A549 (cell line): ENCODE data around the gene TMTC2. TPM values are rescaled to one million over a fixed set of nuclear protein-coding genes. Genes with fewer than 3 reads are reported as not detected.

Experiments used
- ATAC-seq, 2 experiments: fragments of 200-7000 bp in 1 of 2; fragments of >200 bp in 1 of 2; cut with Nextera tagmentation in 1 of 2; cut with Tn5 transposase in 1 of 2; 3 replicates each; pipeline versions ENCODE4 v1.8.0 to v1.9.1; 2018 to 2020; ENCODE audit warnings: mild to moderate bottlenecking in 1 of 2, moderate library complexity in 1 of 2
- CTCF ChIA-PET: fragments of 300-600 bp; sonication (Branson Sonifier 250); formaldehyde crosslinking; extraction: SDS; loops from one replicate; lab custom pipeline; 2021; ENCODE audit warnings: antibody characterized with exemption, inconsistent platforms; lab: Yijun Ruan, JAX
- POLR2A ChIA-PET: fragments of 350-600 bp; formaldehyde crosslinking; extraction: SDS; loops from one replicate; lab custom pipeline; 2021; ENCODE audit warnings: antibody characterized with exemption, inconsistent platforms; lab: Yijun Ruan, JAX
- DNase-seq, 2 experiments: peaks; one replicate each; pipeline versions ENCODE4 v3.0.0 to v3.0.0-alpha.2; 2011 to 2016; ENCODE audit warnings: low read depth in 1 of 2, low spot score in 1 of 2
- FAIRE-seq: peaks from 2 replicates; lab custom pipeline; 2011; peaks lifted over from hg19 to GRCh38; lab: Jason Lieb, UNC
- H3K27ac ChIP-seq, 2 experiments: fragments of >200 bp; sonication (Bioruptor Twin); formaldehyde crosslinking; 3 replicates each; pipeline ENCODE4 v1.5.1; 2016 to 2017
- H3K4me1 ChIP-seq: fragments of >200 bp; sonication (Bioruptor Twin); formaldehyde crosslinking; 3 replicates; pipeline ENCODE4 v1.6.1; 2016
- H3K4me2 ChIP-seq: fragments of >200 bp; sonication (Bioruptor Twin); formaldehyde crosslinking; 3 replicates; pipeline ENCODE4 v1.6.1; 2016
- H3K4me3 ChIP-seq: fragments of >200 bp; sonication (Bioruptor Twin); formaldehyde crosslinking; 3 replicates; pipeline ENCODE4 v1.5.1; 2016
- H3K9me3 ChIP-seq: fragments of >200 bp; sonication (Bioruptor Twin); formaldehyde crosslinking; 3 replicates; pipeline ENCODE4 v1.6.1; 2016
- CEBPB ChIP-seq, 2 experiments: fragments of >200 bp in 1 of 2; sonication (Bioruptor Twin) in 1 of 2; formaldehyde crosslinking in 1 of 2; IDR thresholded peaks; 2 replicates each; pipeline ENCODE4 v1.6.1; 2012 to 2016
- FOSB ChIP-seq: fragments of 250-450 bp; sonication (Bioruptor Pico); IDR thresholded peaks from 2 replicates; pipeline ENCODE4 v1.5.0; 2020; ENCODE audit warnings: mild to moderate bottlenecking, moderate library complexity
- FOSL2 ChIP-seq, 2 experiments: fragments of 450-650 bp in 1 of 2; fragments of >200 bp in 1 of 2; sonication (Bioruptor Twin) in 1 of 2; formaldehyde crosslinking; IDR thresholded peaks; 2 replicates each; pipeline versions ENCODE4 v1.5.0 to v1.6.1; 2016 to 2020; ENCODE audit warnings: mild to moderate bottlenecking in 1 of 2, moderate library complexity in 1 of 2
- HDAC2 ChIP-seq: fragments of 200-600 bp; sonication (generic); IDR thresholded peaks from 2 replicates; pipeline ENCODE4 v1.6.1; 2016
- HOXA7 ChIP-seq: fragments of 250-450 bp; sonication (Bioruptor Pico); IDR thresholded peaks from 2 replicates; pipeline ENCODE4 v1.5.0; 2020; ENCODE audit warnings: mild to moderate bottlenecking, moderate library complexity
- JUN ChIP-seq, 2 experiments: fragments of >200 bp; sonication (Bioruptor Twin); formaldehyde crosslinking; IDR thresholded peaks; 2 replicates in 1 of 2; 3 replicates in 1 of 2; pipeline ENCODE4 v1.6.1; 2016 to 2017
- JUNB ChIP-seq: fragments of >200 bp; sonication (Bioruptor Twin); formaldehyde crosslinking; IDR thresholded peaks from 2 replicates; pipeline ENCODE4 v1.6.1; 2016
- MAFK ChIP-seq: fragments of 450-650 bp; IDR thresholded peaks from 2 replicates; pipeline ENCODE4 v1.6.1; 2014; ENCODE audit not compliant: partially characterized antibody
- MYC ChIP-seq: IDR thresholded peaks from 2 replicates; pipeline ENCODE4 v1.6.1; 2012; ENCODE audit warnings: mild to moderate bottlenecking, inconsistent platforms, low read length, improper control_type of control experiment, borderline replicate concordance
- NFE2L2 ChIP-seq: fragments of 150-350 bp; conservative IDR thresholded peaks from 2 replicates; pipeline ENCODE4 v1.6.1; 2014; ENCODE audit warnings: low read length
- RAD21 ChIP-seq, 2 experiments: fragments of >200 bp in 1 of 2; sonication (Bioruptor Twin) in 1 of 2; formaldehyde crosslinking in 1 of 2; IDR thresholded peaks in 1 of 2; conservative IDR thresholded peaks in 1 of 2; 2 replicates in 1 of 2; 3 replicates in 1 of 2; pipeline ENCODE4 v1.6.1; 2012 to 2018; ENCODE audit warnings: inconsistent platforms in 1 of 2
- RNF2 ChIP-seq: fragments of 200-600 bp; sonication (generic); IDR thresholded peaks from 2 replicates; pipeline ENCODE4 v1.6.1; 2016; ENCODE audit warnings: low read depth, mild to moderate bottlenecking, antibody characterized with exemption, moderate library complexity, borderline replicate concordance
- TP53 ChIP-seq: fragments of 250-450 bp; sonication (Bioruptor Pico); IDR thresholded peaks from 2 replicates; pipeline ENCODE4 v1.5.0; 2021; ENCODE audit warnings: mild to moderate bottlenecking, moderate library complexity
- ZSCAN20 ChIP-seq: fragments of 250-450 bp; sonication (Bioruptor Pico); IDR thresholded peaks from 2 replicates; pipeline ENCODE4 v1.8.0; 2022; ENCODE audit warnings: mild to moderate bottlenecking, moderate library complexity
- WGBS: methylation state at CpG from one replicate; pipeline ENCODE4 v1.1.6; 2017; ENCODE audit errors: missing lambda C conversion rate; 5-methylcytosine and 5-hydroxymethylcytosine counted together
- polyA plus RNA-seq, 4 experiments: library from polyadenylated mRNA; depleted of rRNA in 3 of 4; stranded (reverse); fragments of >200 nt; fragmentation: RNase III in 1 of 4; extraction: RNeasy Plus Mini Kit Qiagen cat#74134 plus additional on column Dnase treatment in 1 of 4; gene quantifications; 2 replicates in 3 of 4; 3 replicates in 1 of 4; pipeline ENCODE4 v1.2.3, GENCODE V29; 2011 to 2017
- TF ChIP-seq, protein P1 (sequence below): fragments of 450-650 bp; IDR thresholded peaks from 2 replicates; pipeline ENCODE4 v1.6.1; 2014; ENCODE audit warnings: antibody characterized with exemption
- TF ChIP-seq, protein P2 (sequence below): fragments of >200 bp; sonication (Bioruptor Twin); formaldehyde crosslinking; IDR thresholded peaks from 3 replicates; pipeline ENCODE4 v1.6.1; 2016
- TF ChIP-seq, protein P3 (sequence below): IDR thresholded peaks from 2 replicates; pipeline ENCODE4 v1.6.1; 2012

Gene TMTC2
- polyA plus RNA-seq, 2 of the 4 experiments (the other 2 are of a cell fraction), result 1.8 to 5.3 TPM

DNA sequence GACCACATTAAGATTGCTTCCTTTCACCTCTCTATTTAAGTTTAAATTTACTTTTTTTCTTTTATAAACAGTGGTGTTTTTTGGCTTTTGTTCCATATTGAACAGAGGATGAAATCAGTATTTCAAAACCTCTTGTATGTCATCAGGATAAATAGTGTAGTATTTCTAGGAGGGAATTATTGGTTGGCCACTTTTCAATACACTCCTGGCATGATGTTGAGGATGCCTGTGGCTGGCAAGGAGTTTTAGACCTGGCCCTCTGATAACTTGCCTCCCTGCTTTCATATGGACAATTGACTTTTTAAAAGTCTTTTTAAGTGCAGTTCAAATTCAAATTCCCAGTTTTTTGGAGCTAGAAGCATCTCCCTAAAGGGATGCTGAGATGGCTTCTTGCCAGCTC, 9.8 kb downstream of the TMTC2 start:
- CTCF ChIA-PET, result interaction anchor here (2.6 kb wide), 1 partner anchor 10 kb away, joined by 14 read pairs; the partner anchor contains the start of gene TMTC2
- no peak overlapping the region for H3K4me2 ChIP-seq
- no peak overlapping the region for H3K27ac ChIP-seq
- H3K4me3 ChIP-seq, result no peak overlapping the region
- POLR2A ChIA-PET, result no interaction called here
- TF ChIP-seq RNF2 (no peak), HDAC2 (no peak), MAFK (no peak)
- no peak for ATAC-seq
- DNase-seq, result no peak
- FAIRE-seq, result no peak
- no peaks in the 10 kb centered on the region for H3K9me3 ChIP-seq
- H3K4me1 ChIP-seq, result no peaks in the 10 kb centered on the region; the same call in 2 of the 3 replicates

DNA sequence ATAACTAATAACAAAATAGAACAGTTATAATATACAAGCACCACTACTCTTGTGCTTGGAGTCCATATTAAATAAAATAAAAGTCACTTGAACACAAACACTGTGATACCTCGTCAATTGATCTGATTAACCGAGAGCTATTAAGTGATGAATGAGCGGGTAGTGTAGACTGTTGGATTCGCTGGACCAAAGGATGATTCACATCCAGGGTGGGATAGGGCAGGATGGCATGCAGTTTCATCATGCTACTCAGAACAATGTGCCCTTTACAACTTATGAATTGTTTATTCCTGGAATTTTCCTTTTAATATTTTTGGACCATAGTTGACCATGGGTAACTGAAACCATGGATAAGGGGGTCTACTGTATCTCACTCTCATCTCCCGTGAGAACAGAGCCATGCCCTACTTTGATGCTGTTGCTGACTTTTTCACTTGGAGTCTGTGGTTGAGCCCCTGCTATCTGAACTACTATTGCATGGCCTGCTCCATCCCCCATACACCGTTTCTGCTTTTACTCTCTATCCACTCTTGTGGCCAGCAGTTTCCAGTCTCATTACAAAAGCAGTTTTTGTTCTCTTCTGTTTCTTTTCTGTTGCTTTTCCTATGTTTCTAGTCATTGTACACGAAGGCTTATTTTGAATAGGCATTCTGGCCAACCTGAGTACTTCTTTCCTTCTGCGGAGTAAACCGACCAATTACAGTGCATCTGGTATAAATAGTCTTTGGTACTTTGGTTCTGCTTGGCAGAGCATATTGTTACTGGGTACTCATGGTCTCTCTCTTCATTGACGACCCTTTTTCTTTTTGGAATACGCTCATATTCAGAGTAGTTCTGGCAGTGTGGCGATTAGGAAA, 12.2 kb downstream of the TMTC2 start:
- FAIRE-seq (no peak), DNase-seq (no peak), ATAC-seq (no peak)
- no peak overlapping the region for H3K27ac ChIP-seq
- no peak overlapping the region for H3K4me2 ChIP-seq
- no peak for TF ChIP-seq MYC
- TF ChIP-seq FOSL2 (IDR thresholded peaks at IDR 0.05), result no peak
- TF ChIP-seq FOSL2 (CRISPR knock-in tag; IDR thresholded peaks at IDR 0.05), result no peak
- no peak for TF ChIP-seq CEBPB (IDR thresholded peaks at IDR 0.05)
- no peak for TF ChIP-seq NFE2L2
- TF ChIP-seq, protein P1, sequence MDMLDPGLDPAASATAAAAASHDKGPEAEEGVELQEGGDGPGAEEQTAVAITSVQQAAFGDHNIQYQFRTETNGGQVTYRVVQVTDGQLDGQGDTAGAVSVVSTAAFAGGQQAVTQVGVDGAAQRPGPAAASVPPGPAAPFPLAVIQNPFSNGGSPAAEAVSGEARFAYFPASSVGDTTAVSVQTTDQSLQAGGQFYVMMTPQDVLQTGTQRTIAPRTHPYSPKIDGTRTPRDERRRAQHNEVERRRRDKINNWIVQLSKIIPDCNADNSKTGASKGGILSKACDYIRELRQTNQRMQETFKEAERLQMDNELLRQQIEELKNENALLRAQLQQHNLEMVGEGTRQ, result no peak
- no peak for TF ChIP-seq FOSB (CRISPR knock-in tag)
- no peak for TF ChIP-seq HOXA7 (CRISPR knock-in tag)
- TF ChIP-seq TP53, result no peak
- no peak for TF ChIP-seq JUNB
- no peak for TF ChIP-seq RAD21 (conservative IDR thresholded peaks at IDR 0.05 in 1 of 2, IDR thresholded peaks at IDR 0.05 in 1 of 2)
- TF ChIP-seq RNF2, result no peak
- TF ChIP-seq, protein P2, sequence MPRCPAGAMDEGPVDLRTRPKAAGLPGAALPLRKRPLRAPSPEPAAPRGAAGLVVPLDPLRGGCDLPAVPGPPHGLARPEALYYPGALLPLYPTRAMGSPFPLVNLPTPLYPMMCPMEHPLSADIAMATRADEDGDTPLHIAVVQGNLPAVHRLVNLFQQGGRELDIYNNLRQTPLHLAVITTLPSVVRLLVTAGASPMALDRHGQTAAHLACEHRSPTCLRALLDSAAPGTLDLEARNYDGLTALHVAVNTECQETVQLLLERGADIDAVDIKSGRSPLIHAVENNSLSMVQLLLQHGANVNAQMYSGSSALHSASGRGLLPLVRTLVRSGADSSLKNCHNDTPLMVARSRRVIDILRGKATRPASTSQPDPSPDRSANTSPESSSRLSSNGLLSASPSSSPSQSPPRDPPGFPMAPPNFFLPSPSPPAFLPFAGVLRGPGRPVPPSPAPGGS, result no peak
- no peaks in the 10 kb centered on the region for H3K9me3 ChIP-seq
- WGBS, result 77% methylated on average over 12 of the region's 12 CpGs
- ChIA-PET POLR2A (no interaction called here), CTCF (no interaction called here)
- no peak overlapping the region for H3K4me3 ChIP-seq
- no peaks in the 10 kb centered on the region; the same call in 2 of the 3 replicates for H3K4me1 ChIP-seq

DNA sequence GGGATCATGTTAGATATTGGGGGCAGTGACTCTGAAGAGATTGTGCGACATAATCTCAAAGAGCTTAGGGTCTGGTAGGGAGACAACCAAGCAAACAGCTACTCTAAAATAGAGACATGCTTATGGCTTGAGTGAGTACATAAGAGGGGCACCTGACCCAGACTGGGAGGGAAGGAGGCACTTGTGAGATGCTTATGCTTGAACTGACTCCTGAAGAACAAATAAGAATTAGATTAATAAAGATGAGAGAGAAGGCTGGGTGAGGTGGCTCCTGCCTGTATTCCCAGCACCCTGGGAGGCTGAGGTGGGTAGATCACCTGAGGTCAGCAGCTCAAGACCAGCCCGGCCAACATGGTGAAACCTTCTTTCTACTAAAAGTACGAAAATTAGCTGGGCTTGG, 19.1 kb downstream of the TMTC2 start:
- ChIA-PET POLR2A (interaction anchor here (0.6 kb wide), 1 partner anchor 109 kb away, joined by 4 read pairs; no protein-coding TSS in a partner anchor), CTCF (interaction anchor here (1.8 kb wide), 1 partner anchor 20 kb away, joined by 7 read pairs; no protein-coding TSS in a partner anchor)
- WGBS, result 57% methylated on average over 3 of the region's 3 CpGs
- H3K4me1 ChIP-seq, result no peaks in the 10 kb centered on the region
- no peak for ATAC-seq
- FAIRE-seq, result no peak
- no peaks in the 10 kb centered on the region for H3K9me3 ChIP-seq
- TF ChIP-seq RAD21 (conservative IDR thresholded peaks at IDR 0.05 in 1 of 2, IDR thresholded peaks at IDR 0.05 in 1 of 2) (no peak), JUN (IDR thresholded peaks at IDR 0.05) (no peak), ZSCAN20 (CRISPR knock-in tag) (no peak)
- TF ChIP-seq, protein P3, sequence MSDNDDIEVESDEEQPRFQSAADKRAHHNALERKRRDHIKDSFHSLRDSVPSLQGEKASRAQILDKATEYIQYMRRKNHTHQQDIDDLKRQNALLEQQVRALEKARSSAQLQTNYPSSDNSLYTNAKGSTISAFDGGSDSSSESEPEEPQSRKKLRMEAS, result no peak
- no peak overlapping the region for H3K4me3 ChIP-seq
- no peak for DNase-seq
- no peak overlapping the region for H3K27ac ChIP-seq
- no peak overlapping the region for H3K4me2 ChIP-seq
